SJCRH30 (cell line): ENCODE measurements around the gene RABEP1. TPM values are rescaled to one million over a fixed set of nuclear protein-coding genes. Genes with fewer than 3 reads are reported as not detected.
A peak's percentile ranks its signal among the peaks of the same experiment; 100 is the strongest.
"Not testable (repeated sequence)": the region's sequence is repeated elsewhere in the genome, so short reads cannot be mapped to it uniquely, and the experiment has no call there.

Experiments
- DNase-seq, 2 experiments: peaks; one replicate each; pipeline ENCODE4 v3.0.0-alpha.2; 2015 to 2020
- H3K27ac ChIP-seq: fragments of 250-450 bp; sonication (Bioruptor Pico); 2 replicates; pipeline ENCODE4 v1.5.1; 2020; ENCODE audit warnings: mild to moderate bottlenecking, moderate library complexity
- H3K27me3 ChIP-seq: fragments of 250-450 bp; sonication (Bioruptor Pico); 2 replicates; pipeline ENCODE4 v1.5.1; 2020; ENCODE audit warnings: mild to moderate bottlenecking, moderate library complexity
- H3K36me3 ChIP-seq: fragments of 250-450 bp; sonication (Bioruptor Pico); 2 replicates; pipeline ENCODE4 v1.5.1; 2020; ENCODE audit warnings: mild to moderate bottlenecking, moderate library complexity
- H3K4me1 ChIP-seq: fragments of 250-450 bp; sonication (Bioruptor Pico); 2 replicates; pipeline ENCODE4 v1.5.1; 2020; ENCODE audit warnings: mild to moderate bottlenecking, moderate library complexity
- H3K4me3 ChIP-seq: fragments of 250-450 bp; sonication (Bioruptor Pico); 2 replicates; pipeline ENCODE4 v1.5.1; 2020; ENCODE audit warnings: mild to moderate bottlenecking, moderate library complexity
- H3K9me3 ChIP-seq: fragments of 250-450 bp; sonication (Bioruptor Pico); replicated peaks from 2 replicates; pipeline ENCODE4 v1.5.1; 2020; ENCODE audit warnings: mild to moderate bottlenecking, moderate library complexity
- total RNA-seq: library from RNA; depleted of rRNA; stranded (reverse); fragments of >200 nt; shearing (Covaris generic); gene quantifications from 2 replicates; pipeline ENCODE4 v1.2.3, GENCODE V29; 2014

Gene RABEP1
- total RNA-seq, 1 experiment from 2014 or later: 28.9 TPM

DNA sequence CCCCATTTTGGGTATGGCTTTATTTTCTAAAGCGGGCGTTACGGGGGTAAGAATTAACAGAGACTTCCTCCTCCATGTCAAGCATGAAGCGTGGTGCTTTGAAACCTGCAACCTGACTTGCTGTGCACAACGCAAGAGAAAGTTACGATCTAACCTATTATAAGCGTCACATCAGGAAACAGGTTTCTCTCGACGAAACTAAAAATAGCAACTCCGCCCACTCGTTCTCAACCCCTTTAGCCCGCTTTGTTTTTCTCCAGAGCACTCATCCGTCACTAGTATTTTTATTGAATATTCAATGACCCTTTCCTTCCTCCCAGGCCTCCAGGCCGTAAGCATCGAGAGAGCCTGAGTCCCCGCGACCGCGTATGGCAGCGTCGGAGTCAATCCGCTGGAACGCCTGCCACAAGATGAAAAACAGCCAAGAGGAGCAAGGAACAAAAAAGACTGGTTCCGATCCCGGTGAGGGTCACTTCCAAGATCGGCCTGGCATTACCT is 136.8 kb downstream of the RABEP1 start:
- Histone ChIP-seq H3K4me3 (peak overlapping the region; percentile 81), H3K4me1 (no peaks in the 10 kb centered on the region), H3K36me3 (peaks cover 19% of the 10 kb centered on the region), H3K9me3 (no peaks in the 10 kb centered on the region), H3K27ac (peak overlapping the region; percentile 72), H3K27me3 (no peaks in the 10 kb centered on the region)
- peak in 1 of 2 experiments; percentile 29 for DNase-seq

DNA sequence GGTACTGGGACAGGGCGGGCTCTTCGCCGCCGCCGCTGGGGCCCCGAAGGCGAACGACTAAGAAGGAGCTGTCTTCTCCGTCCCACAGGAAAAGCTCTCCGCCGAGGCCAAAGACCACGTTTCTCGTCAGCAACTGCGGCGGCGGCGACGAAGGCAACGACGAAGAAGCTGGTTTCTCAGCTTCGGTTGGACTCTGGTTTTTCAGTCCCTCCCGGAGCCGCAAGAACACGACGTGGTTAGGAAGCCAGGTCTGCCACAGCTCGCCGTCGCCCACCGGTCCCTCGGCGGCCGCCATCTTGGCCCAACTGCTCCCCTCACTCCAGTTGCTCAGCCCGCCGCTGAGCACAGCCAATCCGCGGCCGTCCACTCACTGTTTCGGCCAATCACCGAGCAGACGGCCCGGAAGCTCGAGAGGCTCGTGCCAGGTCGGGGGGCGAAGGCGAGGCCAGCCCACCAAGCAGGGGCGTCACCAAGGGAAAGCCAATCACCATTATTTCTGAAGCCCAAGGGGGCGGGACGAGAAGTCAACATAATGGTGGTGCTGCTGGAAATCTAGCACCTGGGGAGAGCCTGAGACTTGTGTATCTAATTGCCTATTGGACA is 137.4 kb downstream of the RABEP1 start, which contains the start of gene NUP88:
TSS of gene NUP88 (minus strand) at position 307 of the 603 bp plus-strand sequence. CDS start at position 295, 12 bp downstream.
- peak; percentile 94 to 96 for DNase-seq
- H3K4me1 ChIP-seq: no peaks in the 10 kb centered on the region
- H3K9me3 ChIP-seq: no peaks in the 10 kb centered on the region
- peaks cover 19% of the 10 kb centered on the region for H3K36me3 ChIP-seq
- H3K4me3 ChIP-seq: peak within 1 kb of the TSS; percentile 81
- H3K27me3 ChIP-seq: no peaks in the 10 kb centered on the region
- H3K27ac ChIP-seq: peak within 1 kb of the TSS; percentile 72

DNA sequence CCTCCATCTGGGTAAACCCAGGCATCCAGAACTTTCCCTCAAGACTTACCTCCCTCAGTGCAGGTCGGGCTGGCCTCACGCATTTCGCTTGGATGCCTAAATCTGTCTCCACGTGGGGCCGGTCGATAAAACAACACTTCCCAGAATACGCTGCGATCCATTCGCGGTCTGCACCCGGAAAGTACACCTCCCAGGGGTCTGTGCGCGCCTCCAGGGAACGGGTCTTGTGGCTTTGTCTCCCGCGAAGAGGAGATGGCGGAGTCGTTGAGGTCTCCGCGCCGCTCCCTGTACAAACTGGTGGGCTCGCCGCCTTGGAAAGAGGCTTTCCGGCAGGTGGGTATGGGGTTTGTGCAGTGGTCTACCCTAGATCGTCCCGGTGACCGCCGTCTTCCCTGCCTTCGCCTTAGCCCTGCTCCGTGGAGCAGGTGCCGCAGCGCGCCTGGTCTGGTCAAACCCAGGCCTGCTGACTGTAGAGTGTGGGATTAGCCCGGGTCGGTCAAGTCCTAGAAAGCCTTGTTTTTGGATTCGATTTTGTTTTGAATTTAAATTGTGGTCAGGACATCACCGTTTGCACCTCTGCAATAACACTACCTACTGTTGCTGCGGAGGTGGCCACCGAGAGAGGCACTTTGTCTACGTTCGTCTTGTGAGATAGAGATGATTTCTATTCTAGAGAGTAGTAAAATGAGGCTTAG is 138.0 kb downstream of the RABEP1 start, which contains the start of gene RPAIN:
TSS of gene RPAIN (plus strand) at position 224 of the 695 bp plus-strand sequence. CDS start at position 253, 29 bp downstream.
- H3K4me1 ChIP-seq: no peaks in the 10 kb centered on the region
- DNase-seq: peak; percentile 80 to 85
- no peaks in the 10 kb centered on the region for H3K27me3 ChIP-seq
- H3K27ac ChIP-seq: peak within 1 kb of the TSS; percentile 72
- H3K36me3 ChIP-seq: peaks cover 16% of the 10 kb centered on the region
- H3K9me3 ChIP-seq: no peaks in the 10 kb centered on the region
- peak within 1 kb of the TSS; percentile 81 for H3K4me3 ChIP-seq

DNA sequence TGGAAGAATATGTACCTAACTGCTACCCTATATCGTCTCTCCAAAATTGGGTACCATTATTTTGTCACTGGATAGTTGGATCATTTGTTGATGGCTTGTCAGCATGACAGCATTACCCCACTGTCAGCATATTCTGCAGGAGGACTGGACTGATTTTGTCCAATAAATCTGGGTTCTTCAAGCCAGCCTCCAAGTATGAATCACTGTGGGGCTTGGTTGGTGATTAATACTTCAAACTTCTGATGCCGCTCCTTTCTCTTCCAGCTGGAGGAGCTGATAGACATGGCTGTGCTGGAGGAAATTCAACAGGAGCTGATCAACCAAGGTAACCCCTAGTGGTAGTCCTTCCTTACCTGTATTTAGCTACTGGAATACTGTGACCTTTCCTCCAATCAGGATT is 140.4 kb downstream of the RABEP1 start:
- Histone ChIP-seq H3K4me3 (no peak overlapping the region), H3K27ac (no peak overlapping the region), H3K36me3 (peaks cover 10% of the 10 kb centered on the region), H3K27me3 (no peaks in the 10 kb centered on the region), H3K4me1 (no peaks in the 10 kb centered on the region), H3K9me3 (no peaks in the 10 kb centered on the region)
- no peak for DNase-seq

DNA sequence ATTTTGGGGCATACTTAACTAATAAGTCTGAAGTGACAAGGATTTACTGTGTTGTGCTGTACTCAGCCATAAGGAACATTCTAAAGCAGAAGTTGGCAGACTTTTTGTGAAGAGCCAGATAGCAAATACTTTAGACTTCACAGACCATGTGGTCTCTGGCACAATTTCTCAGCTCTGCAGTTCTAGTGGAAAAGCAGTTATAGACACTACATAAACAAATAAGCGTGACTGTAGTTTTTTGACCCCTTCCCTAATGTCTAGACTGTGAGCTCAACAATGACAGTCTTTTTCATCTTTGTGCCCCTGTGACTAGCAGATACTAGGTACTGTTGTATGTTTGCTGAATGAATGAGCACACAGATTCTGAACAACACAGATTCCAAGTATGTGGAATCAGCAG is 142.8 kb downstream of the RABEP1 start:
- Histone ChIP-seq H3K4me1 (no peaks in the 10 kb centered on the region), H3K27me3 (no peaks in the 10 kb centered on the region), H3K9me3 (no peaks in the 10 kb centered on the region), H3K4me3 (no peak overlapping the region), H3K27ac (no peak overlapping the region), H3K36me3 (peaks cover 10% of the 10 kb centered on the region)
- DNase-seq: no peak

DNA sequence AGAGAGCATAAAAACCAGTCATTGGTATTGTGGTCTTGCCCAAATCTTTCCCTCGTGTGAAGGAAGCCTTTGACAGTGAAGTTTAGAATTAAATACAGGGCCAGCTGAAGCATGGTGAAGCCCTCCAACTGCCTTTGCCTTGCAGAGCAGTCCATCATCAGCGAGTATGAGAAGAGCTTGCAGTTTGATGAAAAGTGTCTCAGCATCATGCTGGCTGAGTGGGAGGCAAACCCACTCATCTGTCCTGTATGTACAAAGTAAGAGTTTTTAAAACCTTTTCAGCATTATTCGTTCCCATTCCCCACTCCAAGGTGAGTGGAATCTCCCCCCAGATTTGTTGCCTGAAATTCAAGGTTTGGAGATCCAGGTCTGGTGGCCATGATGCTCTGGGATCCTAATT is 143.7 kb downstream of the RABEP1 start:
- DNase-seq: no peak
- H3K36me3 ChIP-seq: peaks cover 12% of the 10 kb centered on the region

DNA sequence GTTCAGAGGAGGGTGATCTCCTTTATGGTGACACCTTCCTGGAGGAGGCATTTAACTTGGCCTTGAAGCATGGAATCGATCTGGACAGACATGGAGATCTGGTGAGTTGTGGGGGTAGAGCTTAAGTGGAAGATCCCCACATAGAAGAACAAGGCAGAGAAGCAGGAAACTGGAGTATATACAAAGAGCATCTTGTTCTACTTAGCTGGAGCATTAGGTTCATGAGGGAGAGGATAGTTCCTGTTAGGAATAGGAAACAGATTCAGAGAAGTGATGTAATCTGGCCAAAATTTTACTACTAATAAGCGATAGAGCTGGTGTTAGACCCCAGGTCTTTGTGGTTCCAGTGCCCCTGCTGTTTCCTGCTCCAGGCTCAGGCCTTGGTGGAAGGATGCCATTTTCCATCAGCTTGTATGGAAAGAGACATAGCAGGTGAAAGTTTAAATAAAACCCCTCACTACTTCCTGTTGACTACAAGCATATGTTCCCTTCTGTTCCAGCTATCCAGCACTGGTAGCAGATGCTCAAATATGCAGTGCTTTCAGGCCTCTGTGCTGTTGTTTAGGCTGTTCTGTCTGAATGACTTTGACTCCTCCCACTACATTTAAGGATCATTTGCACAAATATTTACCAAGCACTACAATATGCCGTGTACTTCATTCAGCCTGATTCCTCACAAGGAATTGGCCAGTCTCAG is 147.3 kb downstream of the RABEP1 start:
- no peak for DNase-seq
- Histone ChIP-seq H3K27me3 (no peaks in the 10 kb centered on the region), H3K4me1 (no peaks in the 10 kb centered on the region), H3K9me3 (no peaks in the 10 kb centered on the region), H3K36me3 (peaks cover 20% of the 10 kb centered on the region), H3K27ac (no peak overlapping the region), H3K4me3 (no peak overlapping the region)

More for the DNA sequence above, 143.7 kb downstream of the RABEP1 start:
- no peak overlapping the region for H3K27ac ChIP-seq
- H3K4me3 ChIP-seq: no peak overlapping the region
- H3K27me3 ChIP-seq: no peaks in the 10 kb centered on the region
- no peaks in the 10 kb centered on the region for H3K4me1 ChIP-seq
- H3K9me3 ChIP-seq: no peaks in the 10 kb centered on the region

DNA sequence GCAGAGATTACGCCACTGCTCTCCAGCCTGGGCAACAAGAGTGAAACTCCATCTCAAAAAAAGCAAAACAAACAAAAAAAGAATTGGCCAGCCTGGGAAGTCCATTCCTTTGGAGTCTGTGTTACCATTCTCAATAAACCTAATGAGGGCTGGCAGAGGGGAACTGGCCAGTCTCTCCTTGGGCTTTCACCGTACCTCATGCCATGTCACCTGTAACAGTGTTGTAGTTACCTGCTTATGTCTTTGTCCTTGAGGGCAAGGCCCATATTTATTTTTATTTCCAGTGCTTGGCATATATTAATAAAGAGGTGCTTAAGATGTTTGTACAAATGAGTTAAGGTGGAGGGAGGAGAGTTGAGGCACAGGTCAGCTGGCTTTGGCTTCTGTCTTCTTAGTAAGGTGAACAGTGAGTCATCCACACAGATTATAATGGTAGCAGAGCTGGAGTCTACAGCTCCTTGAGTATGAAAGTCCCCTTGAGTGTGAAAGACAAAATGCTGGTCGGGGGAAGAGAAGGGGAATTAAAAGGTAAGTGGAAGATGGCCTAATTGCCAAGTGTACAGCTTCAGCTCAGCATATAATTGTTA is 148.4 kb downstream of the RABEP1 start:
- Histone ChIP-seq H3K9me3 (no peaks in the 10 kb centered on the region), H3K36me3 (peaks cover 25% of the 10 kb centered on the region), H3K27ac (no peak overlapping the region), H3K27me3 (no peaks in the 10 kb centered on the region), H3K4me1 (no peaks in the 10 kb centered on the region), H3K4me3 (no peak overlapping the region)
- DNase-seq: no peak

DNA sequence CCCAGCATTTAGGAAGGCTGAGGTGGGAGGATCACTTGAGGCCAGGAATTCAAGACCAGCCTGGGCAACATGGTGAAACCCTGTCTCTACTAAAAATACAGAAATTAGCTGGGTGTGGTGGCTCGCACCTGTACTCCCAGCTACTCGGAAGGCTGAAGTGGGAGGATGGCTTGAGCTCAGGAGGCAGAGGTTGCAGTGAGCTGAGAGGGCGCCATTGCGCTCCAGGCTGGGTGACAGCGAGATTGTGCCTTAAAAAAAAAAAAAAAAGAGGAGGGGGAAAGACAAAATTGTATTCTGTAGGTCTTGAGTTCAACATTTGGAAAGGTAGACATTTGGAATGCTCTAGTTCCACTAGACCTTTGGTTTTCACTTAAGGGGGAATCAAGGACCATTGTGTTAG is 149.2 kb downstream of the RABEP1 start:
- peaks cover 27% of the 10 kb centered on the region for H3K36me3 ChIP-seq
- not testable (repeated sequence) for H3K27me3 ChIP-seq, H3K27ac ChIP-seq, DNase-seq, H3K9me3 ChIP-seq, H3K4me1 ChIP-seq, H3K4me3 ChIP-seq

DNA sequence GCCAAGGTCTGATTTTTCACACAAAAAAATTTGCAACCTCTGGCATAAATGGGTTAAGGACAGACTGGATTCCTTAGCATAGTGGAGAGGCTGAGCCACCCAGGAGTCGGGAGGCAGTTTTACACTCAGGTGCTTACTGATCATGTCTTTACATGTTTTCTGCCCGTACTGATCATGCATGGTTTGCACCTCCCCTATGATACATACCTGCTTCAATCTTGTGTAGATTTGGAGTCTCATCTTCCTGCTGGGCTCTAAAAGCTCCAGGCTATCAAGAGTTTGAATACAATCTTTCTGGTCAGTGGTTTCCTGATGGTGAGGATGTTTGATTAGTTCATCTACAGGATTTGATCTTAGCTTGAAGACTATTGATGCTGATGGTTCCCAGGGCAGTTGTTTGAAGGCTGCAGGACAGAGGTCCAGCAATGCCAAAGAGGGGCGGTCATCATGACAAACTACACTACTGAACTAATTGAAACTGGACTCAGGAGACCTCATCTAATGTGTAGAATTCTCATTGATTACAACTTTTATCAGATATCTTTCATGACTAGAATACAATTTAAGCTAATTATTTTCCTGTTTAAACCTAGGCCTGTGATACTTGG is 150.0 kb downstream of the RABEP1 start:
- H3K9me3 ChIP-seq: no peaks in the 10 kb centered on the region
- no peaks in the 10 kb centered on the region for H3K27me3 ChIP-seq
- no peak overlapping the region for H3K4me3 ChIP-seq
- DNase-seq: no peak
- no peaks in the 10 kb centered on the region for H3K4me1 ChIP-seq
- H3K36me3 ChIP-seq: peaks cover 33% of the 10 kb centered on the region
- H3K27ac ChIP-seq: no peak overlapping the region

DNA sequence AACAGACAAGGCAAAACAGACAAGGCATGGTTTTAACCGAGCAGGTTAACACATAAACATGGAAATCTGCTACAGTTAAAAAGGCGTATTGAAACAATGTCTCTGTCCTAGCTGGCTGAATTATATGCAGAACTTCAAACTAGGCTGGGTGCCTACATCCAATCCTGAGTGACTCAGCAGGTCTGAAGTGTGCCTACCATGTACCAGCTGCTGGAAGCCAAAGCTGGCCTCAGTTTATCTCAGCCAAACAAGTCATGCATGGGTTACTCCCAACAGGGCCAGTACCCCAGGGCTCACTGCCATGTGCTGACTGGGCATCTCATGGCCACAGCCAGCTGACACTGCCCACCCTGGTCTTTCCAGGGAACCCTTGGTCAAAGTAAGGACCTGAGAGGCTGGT is 152.9 kb downstream of the RABEP1 start:
- H3K27me3 ChIP-seq: no peaks in the 10 kb centered on the region
- no peak overlapping the region for H3K27ac ChIP-seq
- DNase-seq: no peak
- H3K36me3 ChIP-seq: peaks cover 33% of the 10 kb centered on the region
- no peaks in the 10 kb centered on the region; the same call in 1 of the 2 replicates for H3K4me1 ChIP-seq
- H3K4me3 ChIP-seq: no peak overlapping the region
- no peaks in the 10 kb centered on the region for H3K9me3 ChIP-seq
